Upper lobe of left lung (tissue), 4 donors: ENCODE measurements around the gene UNC5C.

Source experiments
- POLR2A ChIP-seq, 4 donors: fragments of 450-650 bp; IDR thresholded peaks; one replicate each; pipeline ENCODE4 v1.5.1; 2016 to 2017; ENCODE audit warnings: antibody characterized with exemption in 4 of 4, mild to moderate bottlenecking in 2 of 4
- POLR2AphosphoS5 ChIP-seq, 2 donors: sonication (generic); formaldehyde crosslinking; IDR thresholded peaks; one replicate each; pipeline ENCODE4 v1.5.1; 2017; ENCODE audit warnings: antibody characterized with exemption in 2 of 2
- TF ChIP-seq, protein P1 (sequence below), 6 experiments: fragments of 450-650 bp in 4 of 6; fragments of 200-600 bp in 2 of 6; sonication (generic) in 2 of 6; IDR thresholded peaks; one replicate each; pipeline ENCODE4 v1.5.1; 2016 to 2019; ENCODE audit warnings: antibody characterized with exemption in 6 of 6

- TF ChIP-seq, protein P1, sequence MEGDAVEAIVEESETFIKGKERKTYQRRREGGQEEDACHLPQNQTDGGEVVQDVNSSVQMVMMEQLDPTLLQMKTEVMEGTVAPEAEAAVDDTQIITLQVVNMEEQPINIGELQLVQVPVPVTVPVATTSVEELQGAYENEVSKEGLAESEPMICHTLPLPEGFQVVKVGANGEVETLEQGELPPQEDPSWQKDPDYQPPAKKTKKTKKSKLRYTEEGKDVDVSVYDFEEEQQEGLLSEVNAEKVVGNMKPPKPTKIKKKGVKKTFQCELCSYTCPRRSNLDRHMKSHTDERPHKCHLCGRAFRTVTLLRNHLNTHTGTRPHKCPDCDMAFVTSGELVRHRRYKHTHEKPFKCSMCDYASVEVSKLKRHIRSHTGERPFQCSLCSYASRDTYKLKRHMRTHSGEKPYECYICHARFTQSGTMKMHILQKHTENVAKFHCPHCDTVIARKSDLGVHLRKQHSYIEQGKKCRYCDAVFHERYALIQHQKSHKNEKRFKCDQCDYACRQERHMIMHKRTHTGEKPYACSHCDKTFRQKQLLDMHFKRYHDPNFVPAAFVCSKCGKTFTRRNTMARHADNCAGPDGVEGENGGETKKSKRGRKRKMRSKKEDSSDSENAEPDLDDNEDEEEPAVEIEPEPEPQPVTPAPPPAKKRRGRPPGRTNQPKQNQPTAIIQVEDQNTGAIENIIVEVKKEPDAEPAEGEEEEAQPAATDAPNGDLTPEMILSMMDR (IDR thresholded peaks at IDR 0.05) = no peak
- TF ChIP-seq POLR2AphosphoS5 (IDR thresholded peaks at IDR 0.05) (no peak), POLR2A (IDR thresholded peaks at IDR 0.05) (no peak)
Observed at GRCh38 chr4:95511477-95511876, 37.3 kb downstream of the UNC5C start.
